ENCODE data around the gene HES2. TPM values are rescaled to one million over a fixed set of nuclear protein-coding genes. Genes with fewer than 3 reads are reported as not detected.
"Not testable (repeated sequence)": the region's sequence is repeated elsewhere in the genome, so short reads cannot be mapped to it uniquely, and the experiment has no call there.

HES2 gene
- total RNA-seq, 1 experiment from 2014 or later, result 1.6 TPM

DNA sequence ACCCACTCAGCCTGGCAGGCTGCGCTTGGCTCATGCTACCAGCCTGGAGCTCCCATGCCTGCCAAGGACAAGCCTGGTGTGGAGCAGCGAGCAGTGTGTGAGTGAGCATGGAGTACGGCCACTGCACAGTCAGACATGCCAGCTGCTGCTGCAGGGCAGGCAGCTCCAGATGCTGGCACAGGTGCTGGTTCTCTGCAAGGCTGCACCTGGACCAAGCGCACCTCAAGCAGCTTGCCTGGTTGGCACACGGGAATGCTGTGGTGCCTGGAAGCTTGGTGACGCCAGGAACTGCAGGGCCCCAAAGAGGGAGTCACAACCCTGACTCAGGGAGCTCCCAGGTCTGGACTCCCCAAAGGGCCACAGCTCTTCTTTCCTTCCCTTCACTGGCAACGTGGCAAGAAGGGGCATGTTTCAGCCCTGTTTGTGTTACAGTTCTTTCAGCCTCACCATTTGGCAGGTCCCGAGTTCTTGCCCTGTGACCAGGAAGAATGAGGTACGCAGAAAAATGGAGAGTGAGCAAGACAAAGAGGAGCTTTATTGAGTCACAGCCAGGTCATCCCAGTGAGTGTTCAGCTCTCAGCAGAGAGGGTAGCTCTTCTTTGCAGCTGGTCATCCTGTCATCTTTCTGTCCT, 52.2 kb downstream of the HES2 start:
- DNase-seq (ENCODE audit: low spot score), result peak; percentile 61
- in situ Hi-C loops (cut with HindIII; ENCODE audit: low sequenced_read_pairs), result no loop called here

DNA sequence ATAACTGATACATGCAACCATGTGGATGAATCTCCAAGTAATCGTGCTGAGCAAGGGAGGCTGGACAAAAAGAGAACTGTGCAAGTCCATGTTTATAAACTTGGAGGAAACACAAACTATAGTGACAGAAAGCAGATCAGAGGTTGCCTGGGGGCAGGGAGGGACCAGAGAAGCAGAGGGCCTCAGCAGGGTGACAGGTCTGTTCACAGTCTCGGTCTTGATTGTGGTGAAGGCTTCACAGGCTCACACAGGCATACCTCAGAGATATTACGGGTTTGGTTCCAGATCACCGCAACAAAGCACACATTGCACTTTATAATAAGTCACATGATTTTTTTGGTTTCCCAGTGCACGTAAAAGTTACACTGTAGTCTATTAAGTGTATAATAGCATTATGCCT, 54.7 kb downstream of the HES2 start:
- in situ Hi-C loops (cut with HindIII; ENCODE audit: low sequenced_read_pairs), result no loop called here
- no peak for DNase-seq (ENCODE audit: low spot score)

DNA sequence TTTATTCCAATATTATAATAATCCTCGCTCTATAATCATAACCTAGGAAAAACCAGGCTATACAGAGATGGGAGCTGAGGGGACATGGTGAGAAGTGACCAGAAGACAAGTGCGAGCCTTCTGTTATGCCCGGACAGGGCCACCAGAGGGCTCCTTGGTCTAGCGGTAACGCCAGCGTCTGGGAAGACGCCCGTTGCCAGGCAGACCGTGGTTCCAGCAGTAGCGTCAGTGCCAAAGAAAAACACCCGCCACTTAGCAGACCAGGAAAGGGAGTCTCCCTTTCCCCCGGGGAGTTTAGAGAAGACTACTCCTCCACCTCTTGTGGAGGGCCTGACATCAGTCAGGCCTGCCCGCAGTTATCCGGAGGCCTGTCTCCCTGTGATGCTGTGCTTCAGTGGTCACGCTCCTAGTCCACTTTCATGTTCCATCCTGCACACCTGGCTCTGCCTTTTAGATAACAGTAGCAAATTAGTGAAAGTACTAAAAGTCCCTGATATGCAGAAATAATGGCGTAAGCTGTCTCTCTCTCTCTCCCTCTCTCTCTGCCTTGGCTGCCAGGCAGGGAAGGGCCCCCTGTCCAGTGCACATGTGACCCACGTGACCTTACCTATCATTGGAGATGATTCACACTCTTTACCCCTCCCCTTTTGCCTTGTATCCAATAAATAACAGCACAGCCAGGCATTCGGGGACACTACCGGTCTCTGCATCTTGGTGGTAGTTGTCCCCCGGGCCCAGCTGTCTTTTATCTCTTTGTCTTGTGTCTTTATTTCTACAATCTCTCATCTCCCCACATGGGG, 56.4 kb downstream of the HES2 start:
- in situ Hi-C loops (cut with HindIII; ENCODE audit: low sequenced_read_pairs), result not testable (repeated sequence)
- peak; percentile 73 for DNase-seq (ENCODE audit: low spot score)

Other genes with a start within 250 kb of the HES2 start
- 12.0 and 13.5 TPM in 2 replicates for gene CHD5, start 239.6 kb downstream of the HES2 start, total RNA-seq (2014; rRNA removed; shearing (Covaris generic))
- 286 and 296 TPM in 2 replicates for gene RPL22, start 220.3 kb downstream of the HES2 start, total RNA-seq (2014; rRNA removed; shearing (Covaris generic))
- gene RNF207, start 213.8 kb downstream of the HES2 start, total RNA-seq (2014; rRNA removed; shearing (Covaris generic)), result 0.44 and 5.1 TPM in 2 replicates
- 93.8 and 107 TPM in 2 replicates for gene ICMT, start 184.0 kb downstream of the HES2 start, total RNA-seq (2014; rRNA removed; shearing (Covaris generic))
- not detected in 2 replicates for gene HES3, start 175.7 kb downstream of the HES2 start, total RNA-seq (2014; rRNA removed; shearing (Covaris generic))
- gene GPR153, start 158.8 kb downstream of the HES2 start, total RNA-seq (2014; rRNA removed; shearing (Covaris generic)), result 3.3 and 4.5 TPM in 2 replicates
- gene ACOT7, start 26.2 kb downstream of the HES2 start, total RNA-seq (2014; rRNA removed; shearing (Covaris generic)), result 94.4 and 99.2 TPM in 2 replicates
- 0.07 TPM in 1 of 2 replicates, not detected in the other for gene ESPN, start 4.9 kb upstream of the HES2 start, total RNA-seq (2014; rRNA removed; shearing (Covaris generic))
- gene TNFRSF25, start 46.3 kb upstream of the HES2 start, total RNA-seq (2014; rRNA removed; shearing (Covaris generic)), result 4.9 and 6.1 TPM in 2 replicates
- 8.2 and 8.6 TPM in 2 replicates for gene PLEKHG5, start 71.7 kb upstream of the HES2 start, total RNA-seq (2014; rRNA removed; shearing (Covaris generic))
- gene NOL9, start 134.6 kb upstream of the HES2 start, total RNA-seq (2014; rRNA removed; shearing (Covaris generic)), result 26.1 and 33.9 TPM in 2 replicates
- not detected in 2 replicates for gene TAS1R1, start 135.4 kb upstream of the HES2 start, total RNA-seq (2014; rRNA removed; shearing (Covaris generic))
- 24.1 and 27.7 TPM in 2 replicates for gene ZBTB48, start 160.1 kb upstream of the HES2 start, total RNA-seq (2014; rRNA removed; shearing (Covaris generic))
- gene KLHL21, start 182.9 kb upstream of the HES2 start, total RNA-seq (2014; rRNA removed; shearing (Covaris generic)), result 39.6 and 44.3 TPM in 2 replicates
- gene PHF13, start 193.8 kb upstream of the HES2 start, total RNA-seq (2014; rRNA removed; shearing (Covaris generic)), result 23.0 and 34.2 TPM in 2 replicates
- gene THAP3, start 204.9 kb upstream of the HES2 start, total RNA-seq (2014; rRNA removed; shearing (Covaris generic)), result 41.9 and 44.5 TPM in 2 replicates

Data from G401 (cell line).